Measurements from ENCODE around the gene CSF1R.

The CSF1R gene

DNA sequence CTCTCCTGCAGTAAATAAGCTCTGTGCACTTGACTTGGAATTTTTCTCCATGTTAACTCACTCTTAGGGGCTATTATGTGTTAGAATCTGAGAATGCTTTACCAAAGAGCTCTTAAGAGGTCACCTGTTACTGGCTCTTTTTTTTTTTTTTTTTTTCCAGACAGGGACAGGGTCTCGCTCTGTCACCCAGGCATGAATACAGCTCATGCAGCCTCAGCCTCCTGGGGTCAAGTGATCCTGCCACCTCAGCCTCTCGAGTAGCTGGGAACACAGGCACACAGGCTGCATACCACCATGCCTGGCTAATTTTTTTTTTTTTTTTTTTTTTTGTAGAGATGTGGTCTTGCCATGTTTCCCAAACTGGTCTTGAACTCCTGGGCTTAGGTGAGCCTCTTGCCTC is 63.7 kb downstream of the CSF1R start:
- DNase-seq: no peak

DNA sequence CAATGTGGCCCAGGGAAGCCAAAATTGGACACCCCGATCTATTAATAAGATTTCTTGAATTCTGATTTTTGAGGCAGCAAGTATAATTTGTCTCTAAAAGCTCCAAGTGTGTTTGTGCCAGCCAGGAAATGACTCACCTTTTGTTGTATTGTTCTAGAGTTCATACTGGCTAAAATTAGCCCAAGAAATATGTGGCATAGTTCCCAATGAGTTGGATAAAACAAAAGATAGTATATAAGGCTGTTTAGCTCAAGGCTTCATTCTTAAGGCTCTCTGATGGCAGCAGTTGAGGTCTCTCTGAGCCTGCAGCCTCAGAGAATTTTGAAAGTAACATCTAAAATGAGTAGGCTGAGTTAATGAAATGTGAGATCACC is 64.2 kb downstream of the CSF1R start:
- no peak for DNase-seq

DNA sequence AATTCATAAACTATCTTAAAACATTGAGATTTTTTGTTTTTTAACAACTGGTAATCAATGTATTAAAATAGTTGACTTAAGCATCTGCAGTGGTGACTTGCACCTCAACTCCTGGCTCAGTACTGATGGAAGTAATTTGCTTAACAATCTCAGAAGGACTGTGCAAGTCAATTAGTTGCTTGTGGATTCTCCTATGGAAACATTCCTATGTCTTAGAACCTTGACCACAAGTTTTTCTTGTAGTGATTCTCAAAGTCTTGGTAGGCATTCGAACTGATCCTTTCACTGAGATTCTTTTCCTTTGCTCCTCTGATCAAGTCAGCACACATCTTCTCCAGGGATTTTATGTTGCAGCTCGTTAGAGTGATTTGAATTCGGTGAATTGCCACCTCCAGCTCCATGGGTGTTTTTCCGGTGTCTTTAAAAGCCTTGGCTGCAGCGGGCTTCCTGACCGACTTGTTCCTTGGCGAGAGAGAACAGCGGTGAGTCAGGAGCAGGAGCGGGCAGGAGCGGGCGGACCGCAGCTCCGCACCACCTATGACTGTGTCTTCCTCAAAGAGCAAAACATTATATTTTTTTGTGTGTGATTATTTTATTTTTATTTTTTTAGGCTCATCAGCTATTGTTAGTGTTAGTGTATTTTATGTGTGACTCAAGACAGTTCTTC is 64.7 kb downstream of the CSF1R start:
- no peak for DNase-seq

DNA sequence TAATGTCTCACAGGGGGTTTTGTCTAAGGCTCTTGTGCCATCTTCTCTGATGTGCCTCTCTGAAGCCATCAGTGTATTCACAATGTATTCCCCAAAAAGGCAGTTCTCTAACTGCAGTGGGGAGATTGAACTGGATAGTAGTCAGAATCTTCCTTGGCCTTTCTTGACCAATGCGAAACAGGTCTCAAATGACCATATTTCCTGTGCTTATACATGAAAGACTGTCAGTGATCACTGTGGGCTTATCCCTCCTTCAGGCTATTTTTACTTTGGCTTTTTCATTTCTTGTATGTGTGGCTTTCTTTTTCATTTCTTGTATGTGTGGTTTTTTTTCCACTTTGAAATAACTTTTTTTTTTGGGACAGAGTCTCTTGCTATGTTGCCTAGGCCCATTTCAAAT is 66.1 kb downstream of the CSF1R start:
- no peak for DNase-seq

DNA sequence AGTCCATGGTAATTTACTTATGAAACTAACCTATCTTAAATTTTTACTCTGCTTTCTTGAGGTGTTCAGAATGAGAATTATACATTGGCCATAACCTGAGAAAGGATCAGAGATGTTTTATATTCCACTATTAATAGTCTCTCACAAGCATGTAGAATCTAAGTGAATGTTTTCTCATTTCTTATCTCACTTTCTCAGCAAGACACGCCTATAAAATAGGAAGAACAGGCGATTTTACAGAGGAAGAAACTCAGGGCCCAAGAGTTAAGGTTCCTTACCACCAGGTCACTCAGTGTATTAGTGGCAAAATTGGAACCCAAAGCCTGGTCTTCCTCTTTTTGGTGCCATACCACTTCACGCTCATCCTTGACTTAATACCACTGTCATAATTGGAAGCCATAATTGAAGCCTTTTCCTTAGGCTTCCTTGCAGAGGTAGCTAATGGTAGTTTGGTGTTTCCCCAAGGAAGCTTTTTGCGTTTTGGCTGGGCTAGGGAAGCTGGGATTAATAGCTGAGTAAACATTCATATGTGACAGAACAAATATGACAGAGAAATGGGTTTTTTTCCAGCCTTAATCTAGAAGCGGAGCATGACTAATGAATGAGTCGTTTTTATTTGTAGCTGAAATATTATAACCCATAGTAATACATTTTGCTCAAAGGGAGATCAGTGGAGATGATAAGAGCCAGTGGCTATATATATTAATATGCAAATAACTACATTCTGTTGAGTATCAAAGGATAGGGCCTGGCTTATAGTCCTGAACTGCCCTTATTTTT is 68.9 kb downstream of the CSF1R start:
- no peak for DNase-seq

DNA sequence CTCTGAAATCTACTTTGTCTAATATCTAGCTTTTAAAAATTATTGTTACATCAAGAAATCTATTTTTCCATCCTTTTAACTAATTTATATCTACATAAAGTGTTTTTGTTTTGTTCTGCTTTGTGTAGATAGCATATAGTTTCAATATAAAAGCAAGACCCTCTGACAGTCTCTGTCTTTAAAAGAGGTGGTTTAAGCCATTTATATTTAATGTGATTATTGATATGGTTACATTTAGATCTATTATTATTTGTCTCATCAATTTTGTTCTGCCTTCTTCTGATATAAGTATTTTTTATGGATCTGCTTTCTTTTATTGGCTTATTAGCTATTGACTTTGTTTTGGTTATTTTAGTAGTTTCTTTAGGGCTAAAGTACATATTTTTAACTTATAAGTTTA is 69.8 kb downstream of the CSF1R start:
- no peak for DNase-seq

DNA sequence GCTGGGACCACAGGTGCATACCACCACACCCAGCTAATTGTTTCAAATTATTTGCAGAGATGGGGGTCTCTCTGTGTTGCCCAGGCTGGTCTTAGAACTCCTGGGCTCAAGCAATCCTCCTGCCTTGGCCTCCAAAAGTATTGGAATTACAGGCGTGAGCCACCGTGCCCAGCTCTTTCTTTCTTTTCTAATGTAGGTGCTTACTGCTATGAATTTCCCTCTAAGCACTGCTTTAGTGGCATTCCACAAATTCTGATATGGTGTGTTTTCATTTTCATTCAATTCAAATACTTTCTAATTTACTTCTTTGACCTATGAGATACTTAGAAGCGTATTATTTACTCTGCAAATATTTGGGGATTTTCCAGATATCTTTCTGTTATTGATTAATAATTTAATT is 70.9 kb downstream of the CSF1R start:
- DNase-seq: no peak

DNA sequence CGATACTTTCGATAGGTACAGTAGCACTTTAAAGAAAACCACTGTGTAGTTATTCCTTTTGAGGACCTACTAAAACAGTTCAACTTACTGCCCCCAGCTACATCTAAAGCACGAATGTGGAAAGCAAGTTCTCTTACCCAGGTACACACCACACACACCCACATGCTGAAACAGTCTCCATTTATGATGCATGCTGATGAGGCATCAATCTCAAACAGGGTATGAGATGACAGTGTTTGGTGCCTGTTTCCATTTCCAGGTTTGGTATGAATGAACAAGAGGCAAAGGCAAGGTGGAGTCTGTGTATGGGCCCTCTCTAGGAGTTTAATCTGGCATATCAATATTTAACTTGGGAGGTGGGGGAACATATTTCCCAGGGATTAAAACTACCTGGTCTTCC is 71.9 kb downstream of the CSF1R start:
- DNase-seq: no peak

DNA sequence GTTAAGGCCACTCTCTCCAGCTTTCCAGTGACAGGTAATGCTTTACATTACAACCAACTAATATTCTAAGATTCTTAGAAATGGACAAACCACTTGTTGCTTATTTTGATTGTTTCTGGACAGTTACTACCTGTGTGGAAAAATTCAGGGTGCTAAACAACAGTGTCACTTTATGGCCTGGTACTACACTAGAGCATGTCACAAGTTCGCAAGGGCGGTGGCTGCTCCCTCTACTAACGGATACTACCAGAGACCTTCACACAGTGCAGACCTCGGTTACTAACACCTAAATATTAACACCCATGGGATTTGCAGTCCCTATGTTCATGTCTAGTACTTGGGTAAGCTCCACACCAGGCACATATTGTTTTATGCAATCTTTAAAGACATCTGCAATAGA is 72.4 kb downstream of the CSF1R start:
- no peak for DNase-seq

DNA sequence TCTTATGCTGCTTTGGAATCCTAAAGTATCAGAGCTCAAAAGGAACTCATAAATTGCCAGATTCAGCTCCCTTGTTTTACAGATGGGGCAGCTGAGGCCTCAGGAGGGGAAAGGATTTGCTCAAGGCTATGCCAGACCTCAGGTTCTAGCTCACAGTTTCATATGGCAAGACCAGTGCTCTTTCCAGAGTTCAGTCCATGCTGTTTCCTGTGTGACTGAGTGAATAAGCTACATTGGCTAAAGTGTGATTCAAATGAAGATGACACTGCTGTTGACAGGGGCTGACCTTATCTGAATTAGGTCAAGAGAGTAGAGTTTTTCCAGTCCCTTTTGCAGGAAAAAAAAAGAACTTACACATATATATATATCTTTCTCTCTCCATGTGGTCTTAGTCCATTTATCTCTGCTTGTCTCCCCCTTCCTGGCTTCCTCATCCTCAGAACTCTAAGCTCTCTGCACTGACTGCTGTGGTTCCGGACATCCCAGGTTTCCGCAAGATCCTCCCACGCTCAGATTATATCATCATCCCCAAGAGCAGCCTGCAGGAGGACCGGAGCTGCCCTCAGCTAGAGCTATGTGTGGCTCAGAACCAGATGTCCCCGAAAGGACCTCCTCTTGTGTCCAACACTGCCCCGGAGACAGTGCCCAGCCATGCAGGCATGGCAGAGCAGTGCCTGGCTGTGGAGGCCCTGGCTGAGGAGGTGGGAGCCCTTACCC is 76.5 kb downstream of the CSF1R start:
- no peak for DNase-seq

DNA sequence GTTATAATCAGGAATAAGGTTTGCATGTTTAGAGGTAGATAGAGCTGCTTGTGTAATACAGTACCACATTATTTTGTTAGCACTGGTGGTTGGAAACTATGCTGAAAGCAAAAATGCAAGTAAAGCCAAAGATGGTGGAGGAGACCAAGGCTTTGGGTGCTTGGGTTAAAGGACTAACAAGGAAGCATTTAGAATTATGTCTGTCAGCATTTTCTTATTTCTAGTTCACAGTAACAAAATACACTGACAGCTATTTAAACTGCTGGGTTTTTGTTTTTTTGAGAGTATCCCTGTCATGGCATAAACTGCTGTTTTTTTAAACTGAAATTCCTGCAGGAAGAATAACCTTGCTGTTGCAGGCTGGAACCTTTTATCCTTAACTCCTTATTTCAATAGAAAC is 79.3 kb downstream of the CSF1R start:
- DNase-seq: no peak

DNA sequence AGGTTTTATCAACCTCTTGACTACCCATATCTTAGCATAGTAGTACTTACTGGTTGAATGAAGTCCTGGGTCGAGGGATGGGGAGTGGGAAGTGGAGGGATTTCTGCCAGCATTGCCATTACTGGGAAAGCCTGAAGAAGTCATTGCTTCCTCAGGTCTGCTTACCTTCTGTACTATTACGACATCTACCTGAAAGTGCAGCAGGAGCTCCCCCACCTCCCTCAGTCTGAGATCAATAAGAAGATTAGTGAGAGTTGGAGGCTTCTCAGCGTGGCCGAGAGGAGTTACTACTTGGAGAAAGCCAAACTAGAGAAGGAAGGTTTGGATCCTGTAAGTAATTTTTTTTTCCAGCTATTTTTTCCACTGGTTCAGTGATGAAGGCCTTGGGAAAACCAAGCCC is 80.0 kb downstream of the CSF1R start:
- no peak for DNase-seq

Data from NK-92 treated with Interleukin-12 subunit alpha and Interleukin-12 subunit beta, amount 100 ng/mL, for 24 hours (cell line).